Measurements from ENCODE around the gene GNG14.

DNA sequence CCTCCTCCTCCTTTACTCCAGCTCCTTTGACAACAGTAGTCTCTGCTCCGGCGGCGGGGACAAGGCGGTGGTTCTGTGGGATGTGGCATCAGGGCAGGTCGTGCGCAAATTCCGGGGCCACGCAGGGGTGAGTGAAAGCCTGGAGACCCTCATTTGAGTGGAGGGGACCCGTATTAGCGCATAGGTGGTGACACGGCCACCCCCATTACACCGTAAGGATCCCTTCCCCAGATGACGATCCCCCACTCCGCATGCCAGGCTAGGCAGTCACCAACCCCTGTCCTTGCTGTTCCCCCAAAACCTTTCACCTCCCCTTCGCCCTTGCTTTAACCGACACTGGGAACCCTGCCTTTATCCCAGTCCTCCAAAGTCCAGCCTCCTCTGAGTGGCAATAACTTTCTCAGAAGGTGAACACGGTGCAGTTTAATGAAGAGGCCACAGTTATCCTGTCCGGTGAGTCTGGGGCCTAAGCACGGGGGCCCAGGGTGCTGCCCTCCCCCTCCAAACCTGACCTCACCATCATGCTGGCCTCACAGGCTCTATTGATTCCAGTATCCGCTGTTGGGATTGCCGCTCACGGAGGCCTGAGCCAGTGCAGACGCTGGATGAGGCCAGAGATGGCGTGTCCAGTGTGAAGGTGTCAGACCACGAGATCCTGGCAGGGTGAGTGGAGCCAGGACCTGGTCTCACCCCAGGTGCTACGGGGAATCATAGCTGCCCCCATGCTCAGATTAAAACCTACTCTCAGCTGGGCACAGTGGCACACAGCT is 17.5 kb upstream of the GNG14 start:
- TF ChIP-seq, protein P1, sequence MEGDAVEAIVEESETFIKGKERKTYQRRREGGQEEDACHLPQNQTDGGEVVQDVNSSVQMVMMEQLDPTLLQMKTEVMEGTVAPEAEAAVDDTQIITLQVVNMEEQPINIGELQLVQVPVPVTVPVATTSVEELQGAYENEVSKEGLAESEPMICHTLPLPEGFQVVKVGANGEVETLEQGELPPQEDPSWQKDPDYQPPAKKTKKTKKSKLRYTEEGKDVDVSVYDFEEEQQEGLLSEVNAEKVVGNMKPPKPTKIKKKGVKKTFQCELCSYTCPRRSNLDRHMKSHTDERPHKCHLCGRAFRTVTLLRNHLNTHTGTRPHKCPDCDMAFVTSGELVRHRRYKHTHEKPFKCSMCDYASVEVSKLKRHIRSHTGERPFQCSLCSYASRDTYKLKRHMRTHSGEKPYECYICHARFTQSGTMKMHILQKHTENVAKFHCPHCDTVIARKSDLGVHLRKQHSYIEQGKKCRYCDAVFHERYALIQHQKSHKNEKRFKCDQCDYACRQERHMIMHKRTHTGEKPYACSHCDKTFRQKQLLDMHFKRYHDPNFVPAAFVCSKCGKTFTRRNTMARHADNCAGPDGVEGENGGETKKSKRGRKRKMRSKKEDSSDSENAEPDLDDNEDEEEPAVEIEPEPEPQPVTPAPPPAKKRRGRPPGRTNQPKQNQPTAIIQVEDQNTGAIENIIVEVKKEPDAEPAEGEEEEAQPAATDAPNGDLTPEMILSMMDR (conservative IDR thresholded peaks at IDR 0.05 in 1 of 2, IDR thresholded peaks at IDR 0.05 in 1 of 2; ENCODE audit: low read depth in 1 of 2, low read length in 2 of 2), result no peak
- no peak for TF ChIP-seq EZH2 (IDR thresholded peaks at IDR 0.05; ENCODE audit: low read length, missing control alignments)

All from fibroblast of lung (primary cell).